IPS-18a (cell line): ENCODE measurements around the gene MIF.

Experiments
- H3K27ac ChIP-seq: one replicate; pipeline ENCODE4 v1.5.1; 2013; ENCODE audit warnings: low read length
- H3K27me3 ChIP-seq: one replicate; pipeline ENCODE4 v1.6.1; 2013; ENCODE audit warnings: mild to moderate bottlenecking, low read length; ENCODE audit not compliant: control insufficient read depth, insufficient read depth
- H3K36me3 ChIP-seq: one replicate; pipeline ENCODE4 v1.6.1; 2013; ENCODE audit warnings: low read depth, low read length; ENCODE audit not compliant: control insufficient read depth
- H3K4me1 ChIP-seq: one replicate; pipeline ENCODE4 v1.6.1; 2013; ENCODE audit warnings: low read depth, low read length; ENCODE audit not compliant: control insufficient read depth
- H3K4me3 ChIP-seq: one replicate; pipeline ENCODE4 v1.5.1; 2013; ENCODE audit warnings: low read length
- H3K9ac ChIP-seq: one replicate; pipeline ENCODE4 v1.6.1; 2013; ENCODE audit warnings: mild to moderate bottlenecking, low read length, moderate library complexity
- H3K9me3 ChIP-seq: one replicate; pipeline ENCODE4 v1.6.1; 2013; ENCODE audit warnings: low read depth, low read length; ENCODE audit not compliant: control insufficient read depth

The MIF gene

DNA sequence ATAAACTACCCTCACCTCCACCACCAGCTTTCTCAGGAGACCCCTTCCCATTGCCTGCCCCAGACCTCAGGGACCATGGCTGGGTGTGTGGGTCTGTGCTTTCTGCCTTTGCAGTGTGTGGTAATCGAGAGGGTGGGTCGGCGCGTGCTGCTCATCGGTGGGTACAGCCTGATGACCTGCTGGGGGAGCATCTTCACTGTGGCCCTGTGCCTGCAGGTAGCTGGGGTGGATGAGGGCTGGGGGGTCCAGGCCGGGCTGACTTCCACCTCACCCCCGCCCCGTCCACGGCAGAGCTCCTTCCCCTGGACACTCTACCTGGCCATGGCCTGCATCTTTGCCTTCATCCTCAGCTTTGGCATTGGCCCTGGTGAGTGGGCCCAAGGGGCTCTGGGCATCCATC is 10.5 kb upstream of the MIF start:
- Histone ChIP-seq H3K4me3 (no peak overlapping the region), H3K9me3 (no peaks in the 10 kb centered on the region), H3K4me1 (no peaks in the 10 kb centered on the region), H3K9ac (no peak overlapping the region), H3K36me3 (no peaks in the 10 kb centered on the region), H3K27ac (no peak overlapping the region), H3K27me3 (no peaks in the 10 kb centered on the region)

DNA sequence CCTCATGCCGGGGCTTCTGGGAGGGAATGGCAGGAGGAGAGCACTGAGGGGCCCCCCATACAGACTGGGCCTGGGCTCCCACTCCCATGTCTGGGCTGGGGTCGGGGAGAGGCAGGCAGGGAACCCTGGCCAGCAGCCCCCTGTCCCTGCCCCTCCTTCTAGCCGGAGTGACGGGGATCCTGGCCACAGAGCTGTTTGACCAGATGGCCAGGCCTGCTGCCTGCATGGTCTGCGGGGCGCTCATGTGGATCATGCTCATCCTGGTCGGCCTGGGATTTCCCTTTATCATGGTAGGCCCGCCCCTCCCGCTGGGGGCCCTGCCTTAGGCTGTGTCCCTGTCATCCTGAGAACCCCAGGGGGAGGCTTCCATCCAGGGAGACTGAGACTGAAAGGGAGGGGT is 10.0 kb upstream of the MIF start:
- Histone ChIP-seq H3K9me3 (no peaks in the 10 kb centered on the region), H3K4me1 (no peaks in the 10 kb centered on the region), H3K27me3 (no peaks in the 10 kb centered on the region), H3K9ac (no peak overlapping the region), H3K27ac (no peak overlapping the region), H3K4me3 (no peak overlapping the region), H3K36me3 (no peaks in the 10 kb centered on the region)

DNA sequence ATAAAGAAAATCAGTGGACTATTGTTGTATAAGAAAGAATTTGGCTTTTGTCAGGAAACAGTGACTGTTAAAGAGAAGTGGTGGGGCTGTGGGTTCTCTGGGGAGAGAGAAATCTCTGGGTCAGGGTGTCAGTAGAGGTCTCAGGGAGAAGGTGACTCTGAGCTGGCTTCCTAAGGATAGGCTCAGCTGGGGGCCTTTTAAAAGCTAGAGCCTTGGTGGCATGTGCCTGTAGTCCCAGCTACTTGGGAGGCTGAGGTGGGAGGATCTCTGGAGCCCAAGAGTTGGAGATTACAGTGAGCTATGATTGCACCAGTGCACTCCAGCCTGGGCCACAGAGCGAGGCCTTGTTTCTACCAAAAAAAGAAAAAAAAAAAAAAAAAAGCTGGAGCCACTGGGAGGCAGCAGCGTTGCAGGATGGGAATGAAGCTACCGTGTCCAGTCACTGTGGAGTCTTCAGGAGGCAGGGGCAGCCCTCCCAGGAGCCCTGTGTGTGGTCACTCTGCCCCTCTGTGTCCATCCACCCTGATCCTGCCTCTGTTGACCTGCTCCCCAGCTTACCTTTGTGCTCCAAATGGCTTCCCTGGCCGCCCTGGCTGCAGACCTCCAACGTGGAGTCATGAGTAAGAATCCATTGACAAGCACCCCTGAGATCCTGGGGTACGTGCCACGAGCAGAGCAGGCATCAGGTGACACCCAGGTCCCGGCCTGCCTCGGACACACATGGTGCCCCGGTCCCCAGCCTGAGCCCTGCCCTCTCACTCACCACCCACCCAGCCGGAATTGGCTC is 5.4 kb upstream of the MIF start:
- no peak overlapping the region for H3K9ac ChIP-seq
- no peak overlapping the region for H3K27ac ChIP-seq

GRCh38 chr22:23889620-23890019 is 4.6 kb upstream of the MIF start:
- Histone ChIP-seq H3K27me3 (no peaks in the 10 kb centered on the region), H3K9me3 (no peaks in the 10 kb centered on the region), H3K9ac (no peak overlapping the region), H3K4me3 (no peak overlapping the region), H3K36me3 (no peaks in the 10 kb centered on the region), H3K4me1 (peaks cover 12% of the 10 kb centered on the region), H3K27ac (no peak overlapping the region)

More for the DNA sequence above, 5.4 kb upstream of the MIF start:
- Histone ChIP-seq H3K36me3 (no peaks in the 10 kb centered on the region), H3K9me3 (no peaks in the 10 kb centered on the region), H3K4me3 (no peak overlapping the region), H3K4me1 (peaks cover 12% of the 10 kb centered on the region), H3K27me3 (no peaks in the 10 kb centered on the region)

DNA sequence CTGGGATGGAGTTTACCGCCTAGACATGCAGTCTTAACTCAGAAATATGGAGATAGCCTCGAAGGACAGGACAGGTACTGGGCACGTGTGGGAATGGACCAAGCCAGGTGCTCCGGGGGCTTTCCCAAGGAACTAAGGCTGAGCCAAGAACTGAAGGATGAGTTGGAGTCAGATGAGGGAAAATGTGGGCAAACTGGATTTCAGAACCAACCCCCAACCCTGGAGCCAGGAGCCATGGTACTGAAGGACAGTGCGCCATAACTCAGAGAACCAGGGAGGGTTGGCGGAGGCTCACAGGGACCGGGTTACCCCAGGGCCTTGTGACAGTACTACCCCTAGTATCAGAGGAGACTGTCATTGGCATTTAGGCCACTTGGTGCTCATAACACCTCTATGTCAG is 2.5 kb upstream of the MIF start:
- H3K9me3 ChIP-seq: no peaks in the 10 kb centered on the region
- H3K4me3 ChIP-seq: no peak overlapping the region
- H3K4me1 ChIP-seq: peaks cover 20% of the 10 kb centered on the region
- no peak overlapping the region for H3K9ac ChIP-seq
- no peak overlapping the region for H3K27ac ChIP-seq
- H3K36me3 ChIP-seq: peaks cover 13% of the 10 kb centered on the region
- no peaks in the 10 kb centered on the region for H3K27me3 ChIP-seq

DNA sequence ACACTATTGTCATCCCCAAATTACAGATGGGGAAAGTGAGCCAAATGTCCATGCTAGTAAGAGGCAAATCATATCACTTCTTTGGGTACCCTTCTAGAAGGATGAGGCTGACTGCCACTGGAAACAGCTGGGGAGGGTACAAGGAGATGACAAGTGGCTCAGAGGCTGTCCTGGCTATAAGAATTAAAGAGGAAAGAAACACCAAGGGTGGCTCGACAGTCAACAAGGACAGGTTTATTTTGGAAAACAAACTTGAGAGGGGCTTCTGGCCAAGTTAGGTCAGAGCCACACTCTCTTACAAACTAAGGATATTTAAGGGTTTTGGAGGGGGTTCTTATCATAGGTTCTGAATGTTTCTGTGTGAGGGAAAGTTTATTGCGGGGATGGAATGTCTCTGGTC is 2.1 kb upstream of the MIF start:
- H3K4me1 ChIP-seq: peaks cover 20% of the 10 kb centered on the region
- H3K27me3 ChIP-seq: no peaks in the 10 kb centered on the region
- peaks cover 17% of the 10 kb centered on the region for H3K36me3 ChIP-seq
- H3K9me3 ChIP-seq: no peaks in the 10 kb centered on the region
- no peak overlapping the region for H3K9ac ChIP-seq
- no peak overlapping the region for H3K4me3 ChIP-seq
- no peak overlapping the region for H3K27ac ChIP-seq

GRCh38 chr22:23892706-23893105 is 1.5 kb upstream of the MIF start:
- no peak overlapping the region for H3K4me3 ChIP-seq
- no peaks in the 10 kb centered on the region for H3K9me3 ChIP-seq
- no peak overlapping the region for H3K27ac ChIP-seq
- H3K27me3 ChIP-seq: no peaks in the 10 kb centered on the region
- peaks cover 19% of the 10 kb centered on the region for H3K36me3 ChIP-seq
- H3K4me1 ChIP-seq: peaks cover 20% of the 10 kb centered on the region
- no peak overlapping the region for H3K9ac ChIP-seq

GRCh38 chr22:23893121-23893944 is 850 bp upstream of the MIF start:
- H3K27ac ChIP-seq: no peak overlapping the region
- no peaks in the 10 kb centered on the region for H3K9me3 ChIP-seq
- peak overlapping the region; percentile 86 for H3K4me3 ChIP-seq
- H3K9ac ChIP-seq: peak overlapping the region; percentile 21
- peaks cover 19% of the 10 kb centered on the region for H3K36me3 ChIP-seq
- H3K4me1 ChIP-seq: peaks cover 25% of the 10 kb centered on the region
- H3K27me3 ChIP-seq: no peaks in the 10 kb centered on the region

DNA sequence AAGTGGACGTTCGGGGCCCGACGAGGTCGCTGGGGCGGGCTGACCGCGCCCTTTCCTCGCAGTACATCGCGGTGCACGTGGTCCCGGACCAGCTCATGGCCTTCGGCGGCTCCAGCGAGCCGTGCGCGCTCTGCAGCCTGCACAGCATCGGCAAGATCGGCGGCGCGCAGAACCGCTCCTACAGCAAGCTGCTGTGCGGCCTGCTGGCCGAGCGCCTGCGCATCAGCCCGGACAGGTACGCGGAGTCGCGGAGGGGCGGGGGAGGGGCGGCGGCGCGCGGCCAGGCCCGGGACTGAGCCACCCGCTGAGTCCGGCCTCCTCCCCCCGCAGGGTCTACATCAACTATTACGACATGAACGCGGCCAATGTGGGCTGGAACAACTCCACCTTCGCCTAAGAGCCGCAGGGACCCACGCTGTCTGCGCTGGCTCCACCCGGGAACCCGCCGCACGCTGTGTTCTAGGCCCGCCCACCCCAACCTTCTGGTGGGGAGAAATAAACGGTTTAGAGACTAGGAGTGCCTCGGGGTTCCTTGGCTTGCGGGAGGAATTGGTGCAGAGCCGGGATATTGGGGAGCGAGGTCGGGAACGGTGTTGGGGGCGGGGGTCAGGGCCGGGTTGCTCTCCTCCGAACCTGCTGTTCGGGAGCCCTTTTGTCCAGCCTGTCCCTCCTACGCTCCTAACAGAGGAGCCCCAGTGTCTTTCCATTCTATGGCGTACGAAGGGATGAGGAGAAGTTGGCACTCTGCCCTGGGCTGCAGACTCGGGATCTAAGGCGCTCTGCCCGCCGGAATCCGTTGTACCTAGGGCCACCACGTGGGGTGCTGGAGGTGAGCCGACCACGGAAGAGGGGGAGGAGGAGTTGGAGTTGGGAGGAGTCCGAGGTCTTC is 771 bp downstream of the MIF start:
- no peaks in the 10 kb centered on the region for H3K27me3 ChIP-seq

GRCh38 chr22:23895599-23896144 is 1.5 kb downstream of the MIF start:
- H3K27ac ChIP-seq: peak overlapping the region; percentile 90
- peak overlapping the region; percentile 86 for H3K4me3 ChIP-seq
- H3K9me3 ChIP-seq: no peaks in the 10 kb centered on the region
- H3K36me3 ChIP-seq: peaks cover 19% of the 10 kb centered on the region
- peaks cover 25% of the 10 kb centered on the region for H3K4me1 ChIP-seq
- no peaks in the 10 kb centered on the region for H3K27me3 ChIP-seq
- peak overlapping the region; percentile 97 for H3K9ac ChIP-seq

More for the DNA sequence above, 771 bp downstream of the MIF start:
- peaks cover 19% of the 10 kb centered on the region for H3K36me3 ChIP-seq
- H3K27ac ChIP-seq: peak overlapping the region; percentile 90
- peak overlapping the region; percentile 97 for H3K9ac ChIP-seq
- peaks cover 25% of the 10 kb centered on the region for H3K4me1 ChIP-seq
- H3K4me3 ChIP-seq: peak overlapping the region; percentile 86
- H3K9me3 ChIP-seq: no peaks in the 10 kb centered on the region

DNA sequence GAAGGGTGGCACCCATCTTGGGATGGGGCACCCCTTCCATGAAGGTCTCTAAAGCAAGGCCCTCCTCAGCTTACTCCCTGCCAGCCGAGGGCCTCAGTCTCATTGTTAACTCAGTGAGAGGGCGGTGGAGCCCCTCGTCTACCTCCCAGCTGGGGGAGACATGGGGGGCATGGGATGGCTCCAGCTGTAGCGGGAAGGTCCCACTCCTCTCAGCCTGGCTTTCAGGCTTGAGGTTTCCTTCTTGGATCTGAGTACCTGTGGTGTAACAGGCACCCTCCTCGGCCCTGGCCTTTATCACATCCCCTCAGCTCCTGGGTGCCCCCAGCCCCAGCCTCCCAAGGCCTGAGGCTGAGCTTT is 2.0 kb downstream of the MIF start:
- no peaks in the 10 kb centered on the region for H3K9me3 ChIP-seq
- peaks cover 25% of the 10 kb centered on the region for H3K4me1 ChIP-seq
- H3K27ac ChIP-seq: no peak overlapping the region
- no peaks in the 10 kb centered on the region for H3K27me3 ChIP-seq
- no peak overlapping the region for H3K9ac ChIP-seq
- peaks cover 19% of the 10 kb centered on the region for H3K36me3 ChIP-seq
- H3K4me3 ChIP-seq: peak overlapping the region; percentile 86
